Neural progenitor cell (in vitro differentiated cells): ENCODE results near the gene RUSC2. TPM values are rescaled to one million over a fixed set of nuclear protein-coding genes. Genes with fewer than 3 reads are reported as not detected.

Experiments used
- DNase-seq: peaks from one replicate; pipeline ENCODE4 v3.0.0-alpha.2; 2016; ENCODE audit warnings: low spot score
- H2AFZ ChIP-seq: fragments of 200-600 bp; sonication (generic); replicated peaks from 2 replicates; pipeline ENCODE4 v1.6.1; 2016; ENCODE audit warnings: antibody characterized with exemption
- H3F3A ChIP-seq: fragments of 200-600 bp; sonication (generic); 2 replicates; pipeline ENCODE4 v1.6.1; 2016; ENCODE audit warnings: antibody characterized with exemption, low read depth
- H3K27ac ChIP-seq: fragments of 200-600 bp; sonication (generic); 2 replicates; pipeline ENCODE4 v1.5.1; 2016; ENCODE audit warnings: mild to moderate bottlenecking
- H3K27me3 ChIP-seq: fragments of 200-600 bp; sonication (generic); 2 replicates; pipeline ENCODE4 v1.6.1; 2016; ENCODE audit warnings: mild to moderate bottlenecking, moderate library complexity
- H3K36me3 ChIP-seq: fragments of 200-600 bp; sonication (generic); 2 replicates; pipeline ENCODE4 v1.5.1; 2016
- H3K4me1 ChIP-seq: fragments of 200-600 bp; sonication (generic); 2 replicates; pipeline ENCODE4 v1.6.1; 2016; ENCODE audit warnings: mixed run types
- H3K4me2 ChIP-seq: fragments of 200-600 bp; sonication (generic); 2 replicates; pipeline ENCODE4 v1.6.1; 2016
- H3K4me3 ChIP-seq: fragments of 200-600 bp; sonication (generic); 2 replicates; pipeline ENCODE4 v1.5.1; 2016
- H3K79me2 ChIP-seq: fragments of 200-600 bp; sonication (generic); 2 replicates; pipeline ENCODE4 v1.6.1; 2016; ENCODE audit warnings: low read depth
- H3K9ac ChIP-seq: fragments of 200-600 bp; sonication (generic); 2 replicates; pipeline ENCODE4 v1.6.1; 2016
- H3K9me3 ChIP-seq: fragments of 200-600 bp; sonication (generic); 2 replicates; pipeline ENCODE4 v1.5.1; 2016; ENCODE audit warnings: low read depth
- H4K20me1 ChIP-seq: fragments of 200-600 bp; sonication (generic); 2 replicates; pipeline ENCODE4 v1.6.1; 2016; ENCODE audit warnings: low read depth
- H3K27ac Mint-ChIP-seq: 3 replicates; pipeline ENCODE4 v1.8.0; 2021; ENCODE audit warnings: mixed read lengths
- H3K27me3 Mint-ChIP-seq: 2 replicates; pipeline ENCODE4 v1.8.0; 2022; ENCODE audit warnings: low read depth, mild to moderate bottlenecking, inconsistent platforms, moderate library complexity, mixed read lengths; ENCODE audit not compliant: insufficient read depth
- H3K36me3 Mint-ChIP-seq: 3 replicates; pipeline ENCODE4 v1.8.0; 2021; ENCODE audit warnings: mixed read lengths
- H3K4me1 Mint-ChIP-seq: 3 replicates; pipeline ENCODE4 v1.8.0; 2021; ENCODE audit warnings: mixed read lengths
- H3K4me3 Mint-ChIP-seq: 3 replicates; pipeline ENCODE4 v1.8.0; 2021; ENCODE audit warnings: mild to moderate bottlenecking, moderate library complexity, mixed read lengths
- H3K9me3 Mint-ChIP-seq: 3 replicates; pipeline ENCODE4 v1.8.0; 2020; ENCODE audit warnings: mixed read lengths
- CTCF ChIP-seq: fragments of 200-600 bp; sonication (generic); IDR thresholded peaks from 2 replicates; pipeline ENCODE4 v1.5.1; 2017; ENCODE audit warnings: antibody characterized with exemption, mild to moderate bottlenecking
- EZH2 ChIP-seq: fragments of 200-600 bp; sonication (generic); IDR thresholded peaks from 2 replicates; pipeline ENCODE4 v1.6.1; 2017; ENCODE audit warnings: antibody characterized with exemption, mild to moderate bottlenecking, moderate library complexity
- EZH2phosphoT487 ChIP-seq: fragments of 200-600 bp; sonication (generic); IDR thresholded peaks from 2 replicates; pipeline ENCODE4 v1.6.1; 2017; ENCODE audit warnings: antibody characterized with exemption
- total RNA-seq: library from RNA; depleted of rRNA; stranded (reverse); fragments of >200 nt; gene quantifications from 2 replicates; pipeline ENCODE4 v1.2.3, GENCODE V29; 2015; ENCODE audit warnings: low replicate concordance

RUSC2 gene
- total RNA-seq, 1 donor from 2014 or later = 3.5 TPM

- TF ChIP-seq EZH2 = no peak
- TF ChIP-seq CTCF = no peak
- TF ChIP-seq EZH2phosphoT487 = no peak
- Histone ChIP-seq H3K4me2 (no peak overlapping the region), H3K79me2 (no peaks in the 10 kb centered on the region), H3K27me3 (no peaks in the 10 kb centered on the region), H3K27ac (no peak overlapping the region), H3K9ac (no peak overlapping the region), H3F3A (peaks cover 27% of the 10 kb centered on the region), H2AFZ (no peak overlapping the region), H3K4me1 (peaks cover 8% of the 10 kb centered on the region), H3K9me3 (no peaks in the 10 kb centered on the region), H3K36me3 (no peaks in the 10 kb centered on the region), H3K4me3 (no peak overlapping the region), H4K20me1 (no peaks in the 10 kb centered on the region)
- no peak for DNase-seq
- Mint-ChIP-seq H3K4me3 (peak overlapping the region; percentile 57), H3K4me1 (peaks cover 33% of the 10 kb centered on the region), H3K9me3 (peaks cover 2% of the 10 kb centered on the region), H3K27me3 (peaks cover 5% of the 10 kb centered on the region), H3K27ac (peak overlapping the region; percentile 6), H3K36me3 (no peaks in the 10 kb centered on the region)
Measured at GRCh38 chr9:35488021-35488420, 1.9 kb upstream of the RUSC2 start.

GRCh38 chr9:35488566-35489312 lies 1.2 kb upstream of the RUSC2 start:
- H3K27me3 Mint-ChIP-seq = peaks cover 5% of the 10 kb centered on the region
- Histone ChIP-seq H3K4me3 (peak overlapping the region; percentile 78), H3K79me2 (no peaks in the 10 kb centered on the region), H4K20me1 (no peaks in the 10 kb centered on the region), H3K4me1 (peaks cover 8% of the 10 kb centered on the region), H3K4me2 (peak overlapping the region; percentile 91), H3K9me3 (no peaks in the 10 kb centered on the region), H2AFZ (peak overlapping the region; percentile 80), H3K9ac (no peak overlapping the region), H3K36me3 (no peaks in the 10 kb centered on the region), H3K27ac (no peak overlapping the region), H3F3A (peaks cover 27% of the 10 kb centered on the region), H3K27me3 (no peaks in the 10 kb centered on the region)
- TF ChIP-seq EZH2 (no peak), CTCF (no peak), EZH2phosphoT487 (no peak)
- H3K27ac Mint-ChIP-seq = peak overlapping the region; percentile 64
- DNase-seq = no peak
- H3K9me3 Mint-ChIP-seq = peaks cover 2% of the 10 kb centered on the region
- peaks cover 33% of the 10 kb centered on the region for H3K4me1 Mint-ChIP-seq
- H3K4me3 Mint-ChIP-seq = peak overlapping the region; percentile 82
- no peaks in the 10 kb centered on the region for H3K36me3 Mint-ChIP-seq

GRCh38 chr9:35490155-35490909 lies 421 bp downstream of the RUSC2 start:
- Mint-ChIP-seq H3K27me3 (peaks cover 5% of the 10 kb centered on the region), H3K4me3 (peak overlapping the region; percentile 89), H3K4me1 (peaks cover 33% of the 10 kb centered on the region), H3K36me3 (no peaks in the 10 kb centered on the region), H3K27ac (peak overlapping the region; percentile 97), H3K9me3 (peaks cover 2% of the 10 kb centered on the region)
- Histone ChIP-seq H3K79me2 (no peaks in the 10 kb centered on the region), H3F3A (peaks cover 29% of the 10 kb centered on the region), H3K27me3 (no peaks in the 10 kb centered on the region), H3K4me1 (peaks cover 8% of the 10 kb centered on the region), H3K9me3 (no peaks in the 10 kb centered on the region), H3K36me3 (no peaks in the 10 kb centered on the region), H2AFZ (peak overlapping the region; percentile 80), H3K27ac (no peak overlapping the region), H3K9ac (no peak overlapping the region), H3K4me2 (peak overlapping the region; percentile 91), H4K20me1 (no peaks in the 10 kb centered on the region), H3K4me3 (peak overlapping the region; percentile 78)
- DNase-seq = peak; percentile 40
- TF ChIP-seq EZH2 (no peak), EZH2phosphoT487 (no peak), CTCF (no peak)
